B cell (primary cell): ENCODE data around the gene KNSTRN. TPM values are rescaled to one million over a fixed set of nuclear protein-coding genes. Genes with fewer than 3 reads are reported as not detected.
A peak's percentile ranks its signal among the peaks of the same experiment; 100 is the strongest.

ENCODE experiments used
- ATAC-seq: fragments of 200-7000 bp; cut with Tn5 transposase; one replicate; pipeline ENCODE4 v1.10.0; 2021; ENCODE audit warnings: low read depth, mild to moderate bottlenecking, moderate number of reproducible peaks, moderate library complexity
- CTCF ChIA-PET: fragments of 350-600 bp; sonication (Branson Sonifier 250); formaldehyde crosslinking; loops from one replicate; lab custom pipeline; 2021; ENCODE audit warnings: antibody characterized with exemption, inconsistent platforms; lab: Charles Lee
- POLR2A ChIA-PET: fragments of 350-600 bp; sonication (Branson Sonifier 250); formaldehyde crosslinking; loops from one replicate; lab custom pipeline; 2021; ENCODE audit warnings: antibody characterized with exemption; lab: Charles Lee
- DNase-seq: peaks from one replicate; pipeline ENCODE4 v3.0.0; 2013
- H2AFZ ChIP-seq: 2 replicates; pipeline ENCODE4 v1.6.1; 2012; ENCODE audit warnings: mild to moderate bottlenecking, low read depth, low read length; ENCODE audit not compliant: insufficient read depth, poor library complexity, severe bottlenecking
- H3K27ac ChIP-seq, 2 donors: 1 replicate in 1 of 2; 2 replicates in 1 of 2; pipeline ENCODE4 v1.5.1; 2012 to 2013; ENCODE audit warnings: low read length in 2 of 2, mild to moderate bottlenecking in 2 of 2, moderate library complexity in 1 of 2
- H3K27me3 ChIP-seq, 4 experiments: fragments of 200-600 bp in 1 of 4; sonication (generic) in 1 of 4; replicated peaks in 1 of 4; 1 replicate in 2 of 4; 2 replicates in 2 of 4; pipeline versions ENCODE4 v1.6.1 to v1.7.0; 2013 to 2016; ENCODE audit warnings: low read length in 3 of 4, mild to moderate bottlenecking in 2 of 4, mixed read lengths in 1 of 4, moderate library complexity in 1 of 4; ENCODE audit not compliant: insufficient read depth in 4 of 4, control insufficient read depth in 3 of 4; ENCODE audit errors: control extremely low read depth in 1 of 4
- H3K36me3 ChIP-seq, 2 experiments: replicated peaks in 1 of 2; 1 replicate in 1 of 2; 2 replicates in 1 of 2; pipeline versions ENCODE4 v1.6.1 to v1.7.1; 2013; ENCODE audit warnings: low read length in 1 of 2; ENCODE audit not compliant: insufficient read depth in 2 of 2, control insufficient read depth in 1 of 2; ENCODE audit errors: control extremely low read depth in 1 of 2, extremely low read depth in 1 of 2
- H3K4me1 ChIP-seq, 2 donors: fragments of 200-600 bp in 1 of 2; sonication (generic) in 1 of 2; 1 replicate in 1 of 2; 2 replicates in 1 of 2; pipeline versions ENCODE4 v1.5.1 to v1.6.1; 2013 to 2017; ENCODE audit warnings: low read length in 2 of 2; ENCODE audit not compliant: control insufficient read depth in 2 of 2, insufficient read depth in 2 of 2
- H3K4me2 ChIP-seq: replicated peaks from 2 replicates; pipeline ENCODE3; 2012; ENCODE audit warnings: mild to moderate bottlenecking, low read depth, low read length; ENCODE audit not compliant: poor library complexity, severe bottlenecking
- H3K4me3 ChIP-seq, 5 experiments: fragments of 200-600 bp in 1 of 5; sonication (generic) in 1 of 5; 1 replicate in 3 of 5; 2 replicates in 2 of 5; pipeline versions ENCODE4 v1.5.1 to v1.7.0; 2011 to 2016; ENCODE audit warnings: low read length in 4 of 5, mild to moderate bottlenecking in 4 of 5, low read depth in 2 of 5, control low read depth in 1 of 5, moderate library complexity in 1 of 5; ENCODE audit not compliant: insufficient read depth in 1 of 5; ENCODE audit errors: control extremely low read depth in 1 of 5, extremely low read depth in 1 of 5
- H3K79me2 ChIP-seq: fragments of 200-600 bp; sonication (generic); one replicate; pipeline ENCODE4 v1.6.0; 2016; ENCODE audit warnings: low read length; ENCODE audit not compliant: control insufficient read depth, insufficient read depth
- H3K9ac ChIP-seq: fragments of 200-600 bp; sonication (generic); 2 replicates; pipeline ENCODE4 v1.6.1; 2017; ENCODE audit warnings: mild to moderate bottlenecking, low read length, moderate library complexity
- H3K9me3 ChIP-seq, 3 donors: one replicate each; pipeline versions ENCODE4 v1.6.1 to v1.7.1; 2013; ENCODE audit warnings: low read length in 2 of 3; ENCODE audit not compliant: control insufficient read depth in 2 of 3, insufficient read depth in 1 of 3; ENCODE audit errors: control extremely low read depth in 1 of 3
- H4K20me1 ChIP-seq: 2 replicates; pipeline ENCODE4 v1.6.0; 2012; ENCODE audit warnings: mild to moderate bottlenecking, low read length; ENCODE audit not compliant: insufficient read depth, control insufficient read depth, poor library complexity, severe bottlenecking
- H3K27ac Mint-ChIP-seq: one replicate; pipeline ENCODE4 v1.8.0; 2021; ENCODE audit warnings: mixed read lengths
- H3K27me3 Mint-ChIP-seq: one replicate; pipeline ENCODE4 v1.8.0; 2021; ENCODE audit warnings: mixed read lengths
- H3K4me1 Mint-ChIP-seq: one replicate; pipeline ENCODE4 v1.8.0; 2021; ENCODE audit warnings: mixed read lengths
- H3K4me3 Mint-ChIP-seq: one replicate; pipeline ENCODE4 v1.8.0; 2021; ENCODE audit warnings: mixed read lengths
- H3K9me3 Mint-ChIP-seq: one replicate; pipeline ENCODE4 v1.8.0; 2022; ENCODE audit warnings: mixed read lengths; ENCODE audit not compliant: insufficient read depth
- EZH2 ChIP-seq: IDR thresholded peaks from 2 replicates; pipeline ENCODE4 v1.6.1; 2012; ENCODE audit warnings: borderline replicate concordance, low read depth, mild to moderate bottlenecking, moderate library complexity, low read length; ENCODE audit not compliant: insufficient read depth, poor library complexity, severe bottlenecking
- WGBS: methylation state at CpG from one replicate; pipeline ENCODE4 v1.1.5; 2013; ENCODE audit warnings: missing lambda C conversion rate; ENCODE audit not compliant: insufficient coverage; 5-methylcytosine and 5-hydroxymethylcytosine counted together
- intact Hi-C: fragments of 100-400 bp; cut with micrococcal nuclease; formaldehyde crosslinking; loops from one replicate; pipeline ENCODE4 v1.10.0; 2022
- polyA plus RNA-seq: library from polyadenylated mRNA; depleted of rRNA; stranded (reverse); fragments of >200 nt; gene quantifications from 2 replicates; pipeline ENCODE4 v1.2.3, GENCODE V29; 2012
- total RNA-seq, 2 donors: library from RNA; stranded (reverse); fragments of 120-200 nt in 1 of 2; gene quantifications; 1 replicate in 1 of 2; 2 replicates in 1 of 2; pipeline versions ENCODE4 v1.2.3 to v1.2.4, GENCODE V29; 2013 to 2022
- TF ChIP-seq, protein P1 (sequence below): fragments of 200-600 bp; IDR thresholded peaks from one replicate; pipeline ENCODE4 v1.8.0; 2022; ENCODE audit warnings: antibody characterized with exemption, mild to moderate bottlenecking

Gene KNSTRN
- total and polyA plus RNA-seq, 2 donors (not counting 1 experiment from before 2014, with no cell fraction given), result 4.0 to 14.0 TPM

DNA sequence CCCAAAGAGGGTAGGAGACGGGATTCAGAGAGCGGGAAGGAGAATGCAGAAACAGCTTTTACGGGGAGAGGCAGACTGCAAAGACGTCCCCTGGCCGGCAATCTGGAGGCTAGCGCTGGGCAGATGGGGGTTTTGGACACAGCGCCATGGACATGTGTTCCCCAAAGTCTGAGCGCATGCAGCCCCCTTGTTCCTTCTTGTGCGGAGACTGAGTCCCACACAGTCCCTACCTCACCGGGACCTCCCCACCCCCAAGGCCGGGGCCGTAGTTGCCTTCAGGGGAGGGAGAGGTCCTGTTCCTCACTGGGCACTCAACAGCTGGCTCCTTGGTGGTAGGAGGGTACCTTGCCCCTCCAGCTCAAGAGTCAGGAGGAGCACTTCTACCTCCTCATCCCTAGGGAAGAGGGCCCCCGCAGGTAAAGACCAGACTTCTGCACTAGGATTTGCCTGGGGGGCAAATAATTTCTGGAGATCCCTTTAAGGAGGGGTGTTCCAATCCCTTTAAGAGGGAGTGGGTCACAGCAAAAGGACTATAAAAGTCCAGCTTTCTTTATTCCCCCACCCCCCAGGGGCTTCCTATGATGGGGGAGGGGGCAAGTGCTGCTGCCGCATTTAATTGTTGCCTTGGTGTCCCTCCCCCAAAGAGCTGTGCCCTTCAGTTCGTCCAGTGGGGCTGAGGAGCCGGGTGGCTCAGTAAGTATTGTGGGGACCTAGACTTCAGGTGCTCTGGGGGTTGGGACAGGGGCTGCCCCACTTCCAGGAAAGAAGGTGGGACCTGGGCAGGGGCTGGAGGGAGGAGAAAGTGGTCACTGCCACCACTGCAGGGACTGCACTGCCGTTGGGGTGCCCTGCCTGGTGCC is 54.6 kb downstream of the KNSTRN start:
- POLR2A ChIA-PET, result no interaction called here
- Histone ChIP-seq H3K27ac (no peak overlapping the region), H3K27me3 (peaks cover 0 to 46% (median 18%) of the 10 kb centered on the region in 4 experiments), H3K4me2 (peak overlapping the region; percentile 79), H3K9ac (peak overlapping the region; percentile 52), H3K79me2 (peaks cover 6% of the 10 kb centered on the region), H3K36me3 (no peaks in the 10 kb centered on the region), H2AFZ (no peak overlapping the region), H3K9me3 (peaks cover 0 to 7% (median 0%) of the 10 kb centered on the region in 3 donors), H4K20me1 (peaks cover 5% of the 10 kb centered on the region), H3K4me3 (peak overlapping the region in 3 of 5 experiments; percentile 15 to 41 (median 23)), H3K4me1 (peaks cover 34 to 37% of the 10 kb centered on the region in 2 donors)
- Mint-ChIP-seq H3K4me3 (peak overlapping the region; percentile 71), H3K9me3 (no peaks in the 10 kb centered on the region), H3K4me1 (peaks cover 37% of the 10 kb centered on the region), H3K27me3 (peaks cover 31% of the 10 kb centered on the region), H3K27ac (no peak overlapping the region)
- DNase-seq (no peak), ATAC-seq (no peak)
- WGBS, result 24% methylated on average over 9 of the region's 17 CpGs
- CTCF ChIA-PET, result interaction anchor here (0.7 kb wide), 1 partner anchor 158 kb away, joined by 3 read pairs; no protein-coding TSS in a partner anchor
- TF ChIP-seq, protein P1, sequence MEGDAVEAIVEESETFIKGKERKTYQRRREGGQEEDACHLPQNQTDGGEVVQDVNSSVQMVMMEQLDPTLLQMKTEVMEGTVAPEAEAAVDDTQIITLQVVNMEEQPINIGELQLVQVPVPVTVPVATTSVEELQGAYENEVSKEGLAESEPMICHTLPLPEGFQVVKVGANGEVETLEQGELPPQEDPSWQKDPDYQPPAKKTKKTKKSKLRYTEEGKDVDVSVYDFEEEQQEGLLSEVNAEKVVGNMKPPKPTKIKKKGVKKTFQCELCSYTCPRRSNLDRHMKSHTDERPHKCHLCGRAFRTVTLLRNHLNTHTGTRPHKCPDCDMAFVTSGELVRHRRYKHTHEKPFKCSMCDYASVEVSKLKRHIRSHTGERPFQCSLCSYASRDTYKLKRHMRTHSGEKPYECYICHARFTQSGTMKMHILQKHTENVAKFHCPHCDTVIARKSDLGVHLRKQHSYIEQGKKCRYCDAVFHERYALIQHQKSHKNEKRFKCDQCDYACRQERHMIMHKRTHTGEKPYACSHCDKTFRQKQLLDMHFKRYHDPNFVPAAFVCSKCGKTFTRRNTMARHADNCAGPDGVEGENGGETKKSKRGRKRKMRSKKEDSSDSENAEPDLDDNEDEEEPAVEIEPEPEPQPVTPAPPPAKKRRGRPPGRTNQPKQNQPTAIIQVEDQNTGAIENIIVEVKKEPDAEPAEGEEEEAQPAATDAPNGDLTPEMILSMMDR, result no peak
- peak; percentile 79 for TF ChIP-seq EZH2
- intact Hi-C loops, result no loop called here
